Measurements from ENCODE around the gene SHC4. TPM values are rescaled to one million over a fixed set of nuclear protein-coding genes. Genes with fewer than 3 reads are reported as not detected.

Gene SHC4
- polyA plus RNA-seq, 1 of the 3 experiments (the other 2 are of a cell fraction) = 1.6 TPM

DNA sequence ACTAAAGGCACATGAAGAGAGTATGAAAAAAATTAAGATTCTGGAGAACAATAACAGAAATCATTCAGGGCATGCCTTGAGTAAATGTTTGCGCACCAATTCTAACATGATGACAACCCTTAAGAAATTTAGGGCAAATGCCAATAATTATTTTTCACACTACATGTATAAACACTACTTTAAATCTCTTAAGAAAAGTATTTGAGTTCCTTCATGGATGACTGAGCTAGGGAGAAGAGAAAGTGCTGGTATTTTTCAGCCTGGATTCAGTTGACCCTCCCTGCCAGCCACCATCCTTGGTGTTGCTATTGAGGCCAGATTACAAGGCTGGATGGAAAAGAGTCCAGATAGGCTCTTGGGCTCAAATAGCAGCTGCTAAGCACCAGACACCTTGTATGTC lies 93.8 kb downstream of the SHC4 start:
- Histone ChIP-seq H3K36me3 (replicated peaks in 1 of 2; ENCODE audit: control insufficient read depth in 1 of 2, insufficient read depth in 2 of 2, low read length in 1 of 2) (no peaks in the 10 kb centered on the region), H3K27me3 (ENCODE audit: insufficient read depth) (no peaks in the 10 kb centered on the region), H3K4me3 (ENCODE audit: low read depth in 2 of 2, low read length in 1 of 2) (no peak overlapping the region), H2AFZ (ENCODE audit: low read depth) (no peak overlapping the region), H3F3A (replicated peaks; ENCODE audit: insufficient read depth) (peaks cover 18% of the 10 kb centered on the region), H3K4me1 (ENCODE audit: control insufficient read depth in 1 of 2, insufficient read depth in 2 of 2, low read depth in 1 of 2, low read length in 1 of 2) (peaks cover 0 to 39% of the 10 kb centered on the region in 2 experiments; a peak in 2 of 4 replicates), H3K4me2 (no peak overlapping the region), H3K9me3 (no peaks in the 10 kb centered on the region), H3K9me2 (no peaks in the 10 kb centered on the region), H4K20me1 (ENCODE audit: insufficient read depth) (no peaks in the 10 kb centered on the region), H3K27ac (ENCODE audit: low read depth in 2 of 2, low read length in 1 of 2) (no peak overlapping the region), H3K79me2 (ENCODE audit: insufficient read depth) (no peaks in the 10 kb centered on the region), H3K9ac (no peak overlapping the region)
- POLR2A ChIA-PET = no interaction called here
- TF ChIP-seq GATA2 (CRISPR knock-in tag; IDR thresholded peaks at IDR 0.05) (no peak), RXRA (IDR thresholded peaks at IDR 0.05; ENCODE audit: borderline replicate concordance, low read depth) (no peak), MEF2A (IDR thresholded peaks at IDR 0.05; ENCODE audit: borderline replicate concordance, low read depth) (no peak), EZH2phosphoT487 (IDR thresholded peaks at IDR 0.05; ENCODE audit: borderline replicate concordance, low read depth) (no peak), CHD2 (IDR thresholded peaks at IDR 0.05; ENCODE audit: low read length, partially characterized antibody) (no peak), POLR2AphosphoS5 (IDR thresholded peaks at IDR 0.05; ENCODE audit: low read depth, low read length) (no peak), SMC3 (IDR thresholded peaks at IDR 0.05; ENCODE audit: low read depth, low read length) (no peak), YY1 (IDR thresholded peaks at IDR 0.05; ENCODE audit: low read depth) (no peak), JUND (IDR thresholded peaks at IDR 0.05) (no peak), MXI1 (IDR thresholded peaks at IDR 0.05; ENCODE audit: low read depth, low read length) (no peak), FOXJ3 (CRISPR knock-in tag; IDR thresholded peaks at IDR 0.05) (no peak), PBX3 (IDR thresholded peaks at IDR 0.05) (no peak), RAD21 (IDR thresholded peaks at IDR 0.05; ENCODE audit: low read length) (no peak)
- TF ChIP-seq, protein P1, sequence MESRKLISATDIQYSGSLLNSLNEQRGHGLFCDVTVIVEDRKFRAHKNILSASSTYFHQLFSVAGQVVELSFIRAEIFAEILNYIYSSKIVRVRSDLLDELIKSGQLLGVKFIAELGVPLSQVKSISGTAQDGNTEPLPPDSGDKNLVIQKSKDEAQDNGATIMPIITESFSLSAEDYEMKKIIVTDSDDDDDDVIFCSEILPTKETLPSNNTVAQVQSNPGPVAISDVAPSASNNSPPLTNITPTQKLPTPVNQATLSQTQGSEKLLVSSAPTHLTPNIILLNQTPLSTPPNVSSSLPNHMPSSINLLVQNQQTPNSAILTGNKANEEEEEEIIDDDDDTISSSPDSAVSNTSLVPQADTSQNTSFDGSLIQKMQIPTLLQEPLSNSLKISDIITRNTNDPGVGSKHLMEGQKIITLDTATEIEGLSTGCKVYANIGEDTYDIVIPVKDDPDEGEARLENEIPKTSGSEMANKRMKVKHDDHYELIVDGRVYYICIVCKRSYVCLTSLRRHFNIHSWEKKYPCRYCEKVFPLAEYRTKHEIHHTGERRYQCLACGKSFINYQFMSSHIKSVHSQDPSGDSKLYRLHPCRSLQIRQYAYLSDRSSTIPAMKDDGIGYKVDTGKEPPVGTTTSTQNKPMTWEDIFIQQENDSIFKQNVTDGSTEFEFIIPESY (IDR thresholded peaks at IDR 0.05; ENCODE audit: borderline replicate concordance, low read depth) = no peak
- TF ChIP-seq, protein P2, sequence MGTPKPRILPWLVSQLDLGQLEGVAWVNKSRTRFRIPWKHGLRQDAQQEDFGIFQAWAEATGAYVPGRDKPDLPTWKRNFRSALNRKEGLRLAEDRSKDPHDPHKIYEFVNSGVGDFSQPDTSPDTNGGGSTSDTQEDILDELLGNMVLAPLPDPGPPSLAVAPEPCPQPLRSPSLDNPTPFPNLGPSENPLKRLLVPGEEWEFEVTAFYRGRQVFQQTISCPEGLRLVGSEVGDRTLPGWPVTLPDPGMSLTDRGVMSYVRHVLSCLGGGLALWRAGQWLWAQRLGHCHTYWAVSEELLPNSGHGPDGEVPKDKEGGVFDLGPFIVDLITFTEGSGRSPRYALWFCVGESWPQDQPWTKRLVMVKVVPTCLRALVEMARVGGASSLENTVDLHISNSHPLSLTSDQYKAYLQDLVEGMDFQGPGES (IDR thresholded peaks at IDR 0.05; ENCODE audit: low read depth, low read length) = no peak
- CTCF ChIA-PET = interaction anchor here (1.2 to 2.9 kb wide), 3 partner anchors 8 to 276 kb away, joined by 3 to 12 read pairs (median 5); no protein-coding TSS in a partner anchor
- WGBS (ENCODE audit: low lambda C conversion rate) = 100% methylated on average over 1 of the region's 1 CpG
- no peak for DNase-seq
